Activated naive CD4-positive, alpha-beta T cell treated with Interleukin-2 at 50 U/mL for 16 hours (primary cell): ENCODE measurements around the gene ACY1.
A peak's percentile ranks its signal among the peaks of the same experiment; 100 is the strongest.

ENCODE experiments used
- DNase-seq: peaks from one replicate; pipeline ENCODE4 v3.0.0-alpha.2; 2020

ACY1 gene

GRCh38 chr3:51946796-51947195, 36.5 kb upstream of the ACY1 start:
- no peak for DNase-seq

GRCh38 chr3:51947215-51947900, 36.0 kb upstream of the ACY1 start:
- DNase-seq: no peak

GRCh38 chr3:51948016-51948580, 35.2 kb upstream of the ACY1 start:
- no peak for DNase-seq

GRCh38 chr3:51949121-51949520, 34.2 kb upstream of the ACY1 start:
- DNase-seq: no peak

- no peak for DNase-seq
Observed at GRCh38 chr3:51950899-51951298, 32.4 kb upstream of the ACY1 start.

GRCh38 chr3:51953445-51953844, 29.9 kb upstream of the ACY1 start:
- DNase-seq: no peak

- no peak for DNase-seq
Observed at GRCh38 chr3:51954105-51954504, 29.2 kb upstream of the ACY1 start.

- no peak for DNase-seq
Observed at GRCh38 chr3:51954713-51955112, 28.6 kb upstream of the ACY1 start.

GRCh38 chr3:51955175-51955892, 28.0 kb upstream of the ACY1 start, which contains the start of gene GPR62:
TSS of gene GPR62 (plus strand) at chr3:51955381. CDS start at chr3:51955653, 272 bp downstream.
- no peak for DNase-seq

GRCh38 chr3:51955893-51956770, 27.2 kb upstream of the ACY1 start:
- peak; percentile 38 for DNase-seq

- DNase-seq: no peak
Observed at GRCh38 chr3:51957520-51958205, 25.7 kb upstream of the ACY1 start.

- no peak for DNase-seq
Observed at GRCh38 chr3:51958603-51959521, 24.5 kb upstream of the ACY1 start.

- DNase-seq: no peak
Observed at GRCh38 chr3:51959651-51960050, 23.7 kb upstream of the ACY1 start.

- DNase-seq: no peak
Observed at GRCh38 chr3:51960386-51960785, 22.9 kb upstream of the ACY1 start.

GRCh38 chr3:51961011-51961410, 22.3 kb upstream of the ACY1 start:
- DNase-seq: no peak

- no peak for DNase-seq
Observed at GRCh38 chr3:51961602-51962569, 21.4 kb upstream of the ACY1 start.

- DNase-seq: no peak
Observed at GRCh38 chr3:51962854-51963530, 20.3 kb upstream of the ACY1 start.

GRCh38 chr3:51963951-51964451, 19.3 kb upstream of the ACY1 start:
- no peak for DNase-seq

- DNase-seq: no peak
Observed at GRCh38 chr3:51964521-51964920, 18.8 kb upstream of the ACY1 start.
